ENCODE measurements around the gene ENTR1.

- TF ChIP-seq YY1 (IDR thresholded peaks at IDR 0.05; ENCODE audit: insufficient read depth, insufficient read length) = no peak
- no peak for TF ChIP-seq ZNF274 (IDR thresholded peaks at IDR 0.05; ENCODE audit: low read depth, low read length)
These were observed 14.4 kb upstream of the ENTR1 start for GRCh38 chr9:136424750-136425362.

Data from NT2/D1 (cell line).